A549 (cell line): Measurements from ENCODE around the gene KIZ. TPM values are rescaled to one million over a fixed set of nuclear protein-coding genes. Genes with fewer than 3 reads are reported as not detected.
A peak's percentile ranks its signal among the peaks of the same experiment; 100 is the strongest.

Source experiments
- ATAC-seq, 2 experiments: fragments of 200-7000 bp in 1 of 2; fragments of >200 bp in 1 of 2; cut with Nextera tagmentation in 1 of 2; cut with Tn5 transposase in 1 of 2; 3 replicates each; pipeline versions ENCODE4 v1.8.0 to v1.9.1; 2018 to 2020; ENCODE audit warnings: mild to moderate bottlenecking in 1 of 2, moderate library complexity in 1 of 2
- CTCF ChIA-PET: fragments of 300-600 bp; sonication (Branson Sonifier 250); formaldehyde crosslinking; extraction: SDS; loops from one replicate; lab custom pipeline; 2021; ENCODE audit warnings: antibody characterized with exemption, inconsistent platforms; lab: Yijun Ruan, JAX
- POLR2A ChIA-PET: fragments of 350-600 bp; formaldehyde crosslinking; extraction: SDS; loops from one replicate; lab custom pipeline; 2021; ENCODE audit warnings: antibody characterized with exemption, inconsistent platforms; lab: Yijun Ruan, JAX
- DNase-seq, 2 experiments: peaks; one replicate each; pipeline versions ENCODE4 v3.0.0 to v3.0.0-alpha.2; 2011 to 2016; ENCODE audit warnings: low read depth in 1 of 2, low spot score in 1 of 2
- FAIRE-seq: peaks from 2 replicates; lab custom pipeline; 2011; peaks lifted over from hg19 to GRCh38; lab: Jason Lieb, UNC
- H3K27ac ChIP-seq, 2 experiments: fragments of >200 bp; sonication (Bioruptor Twin); formaldehyde crosslinking; 3 replicates each; pipeline ENCODE4 v1.5.1; 2016 to 2017
- H3K4me1 ChIP-seq: fragments of >200 bp; sonication (Bioruptor Twin); formaldehyde crosslinking; 3 replicates; pipeline ENCODE4 v1.6.1; 2016
- H3K4me2 ChIP-seq: fragments of >200 bp; sonication (Bioruptor Twin); formaldehyde crosslinking; 3 replicates; pipeline ENCODE4 v1.6.1; 2016
- H3K4me3 ChIP-seq: fragments of >200 bp; sonication (Bioruptor Twin); formaldehyde crosslinking; 3 replicates; pipeline ENCODE4 v1.5.1; 2016
- H3K9me3 ChIP-seq: fragments of >200 bp; sonication (Bioruptor Twin); formaldehyde crosslinking; 3 replicates; pipeline ENCODE4 v1.6.1; 2016
- BHLHE40 ChIP-seq: IDR thresholded peaks from 2 replicates; pipeline ENCODE4 v1.6.1; 2012; ENCODE audit warnings: low read depth, low read length, inconsistent platforms
- CBX2 ChIP-seq: fragments of 200-600 bp; sonication (generic); IDR thresholded peaks from 2 replicates; pipeline ENCODE4 v1.6.1; 2016; ENCODE audit warnings: low read depth, mild to moderate bottlenecking, borderline replicate concordance
- CEBPB ChIP-seq, 2 experiments: fragments of >200 bp in 1 of 2; sonication (Bioruptor Twin) in 1 of 2; formaldehyde crosslinking in 1 of 2; IDR thresholded peaks; 2 replicates each; pipeline ENCODE4 v1.6.1; 2012 to 2016
- CHD2 ChIP-seq: fragments of 150-350 bp; IDR thresholded peaks from 2 replicates; pipeline ENCODE4 v1.6.1; 2014; ENCODE audit warnings: low read length; ENCODE audit not compliant: partially characterized antibody
- EHMT2 ChIP-seq: fragments of 200-600 bp; sonication (generic); IDR thresholded peaks from 2 replicates; pipeline ENCODE4 v1.6.1; 2016; ENCODE audit warnings: antibody characterized with exemption, low read depth, mild to moderate bottlenecking, moderate library complexity
- HOXB5 ChIP-seq: fragments of 250-450 bp; sonication (Bioruptor Pico); IDR thresholded peaks from 2 replicates; pipeline ENCODE4 v1.5.0; 2020; ENCODE audit warnings: mild to moderate bottlenecking, moderate library complexity
- JUN ChIP-seq, 2 experiments: fragments of >200 bp; sonication (Bioruptor Twin); formaldehyde crosslinking; IDR thresholded peaks; 2 replicates in 1 of 2; 3 replicates in 1 of 2; pipeline ENCODE4 v1.6.1; 2016 to 2017
- NPAS2 ChIP-seq: fragments of 250-450 bp; sonication (Bioruptor Pico); IDR thresholded peaks from 2 replicates; pipeline ENCODE4 v1.8.0; 2022; ENCODE audit warnings: mild to moderate bottlenecking, moderate library complexity, borderline replicate concordance
- ZSCAN20 ChIP-seq: fragments of 250-450 bp; sonication (Bioruptor Pico); IDR thresholded peaks from 2 replicates; pipeline ENCODE4 v1.8.0; 2022; ENCODE audit warnings: mild to moderate bottlenecking, moderate library complexity
- WGBS: methylation state at CpG from one replicate; pipeline ENCODE4 v1.1.6; 2017; ENCODE audit errors: missing lambda C conversion rate; 5-methylcytosine and 5-hydroxymethylcytosine counted together
- polyA plus RNA-seq, 4 experiments: library from polyadenylated mRNA; depleted of rRNA in 3 of 4; stranded (reverse); fragments of >200 nt; fragmentation: RNase III in 1 of 4; extraction: RNeasy Plus Mini Kit Qiagen cat#74134 plus additional on column Dnase treatment in 1 of 4; gene quantifications; 2 replicates in 3 of 4; 3 replicates in 1 of 4; pipeline ENCODE4 v1.2.3, GENCODE V29; 2011 to 2017
- TF ChIP-seq, protein P1 (sequence below): fragments of 250-450 bp; sonication (Bioruptor Pico); IDR thresholded peaks from 2 replicates; pipeline ENCODE4 v1.5.0; 2021; ENCODE audit warnings: mild to moderate bottlenecking, moderate library complexity, borderline replicate concordance
- TF ChIP-seq, protein P2 (sequence below): fragments of 450-650 bp; IDR thresholded peaks from 2 replicates; pipeline ENCODE4 v1.6.1; 2014; ENCODE audit warnings: antibody characterized with exemption
- TF ChIP-seq, protein P3 (sequence below): fragments of >200 bp; sonication (Bioruptor Twin); formaldehyde crosslinking; IDR thresholded peaks from 3 replicates; pipeline ENCODE4 v1.5.1; 2016
- TF ChIP-seq, protein P4 (sequence below): IDR thresholded peaks from 2 replicates; pipeline ENCODE4 v1.6.1; 2012

The KIZ gene
- polyA plus RNA-seq, 2 of the 4 experiments (the other 2 are of a cell fraction), result 6.3 to 19.1 TPM

DNA sequence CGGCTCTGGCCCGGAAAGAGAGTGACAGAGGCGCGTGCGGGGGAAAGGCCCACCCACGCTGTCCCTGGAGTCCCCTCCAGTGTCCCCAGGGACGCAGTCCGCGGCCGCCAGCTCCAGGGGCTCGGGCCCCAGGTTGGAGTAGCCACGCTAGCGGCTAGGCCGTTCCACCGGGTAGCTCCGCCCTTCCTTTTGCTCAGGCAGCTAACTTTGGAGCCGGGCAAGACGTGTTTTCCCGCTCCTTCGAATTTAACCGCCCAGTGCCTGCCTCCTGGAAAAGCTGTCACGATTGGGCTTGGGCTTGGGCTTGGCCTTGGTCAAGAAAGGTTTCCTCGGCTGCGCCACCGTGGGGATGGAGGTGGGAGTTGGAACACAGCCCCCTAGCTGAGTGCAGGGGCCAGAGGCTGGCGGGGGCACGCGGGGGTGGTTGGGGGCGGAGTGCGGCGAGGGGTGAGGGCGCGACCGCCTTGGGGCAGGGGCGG, 24.4 kb upstream of the KIZ start:
- ChIA-PET CTCF (interaction anchor here (1.5 kb wide), 1 partner anchor 134 kb away, joined by 5 read pairs; no protein-coding TSS in a partner anchor), POLR2A (no interaction called here)
- DNase-seq (no peak), FAIRE-seq (no peak), ATAC-seq (no peak)
- H3K4me2 ChIP-seq, result no peak overlapping the region
- H3K9me3 ChIP-seq, result no peaks in the 10 kb centered on the region
- no peak overlapping the region for H3K4me3 ChIP-seq
- no peak for TF ChIP-seq HOXB5
- no peak for TF ChIP-seq CBX2
- TF ChIP-seq, protein P1, sequence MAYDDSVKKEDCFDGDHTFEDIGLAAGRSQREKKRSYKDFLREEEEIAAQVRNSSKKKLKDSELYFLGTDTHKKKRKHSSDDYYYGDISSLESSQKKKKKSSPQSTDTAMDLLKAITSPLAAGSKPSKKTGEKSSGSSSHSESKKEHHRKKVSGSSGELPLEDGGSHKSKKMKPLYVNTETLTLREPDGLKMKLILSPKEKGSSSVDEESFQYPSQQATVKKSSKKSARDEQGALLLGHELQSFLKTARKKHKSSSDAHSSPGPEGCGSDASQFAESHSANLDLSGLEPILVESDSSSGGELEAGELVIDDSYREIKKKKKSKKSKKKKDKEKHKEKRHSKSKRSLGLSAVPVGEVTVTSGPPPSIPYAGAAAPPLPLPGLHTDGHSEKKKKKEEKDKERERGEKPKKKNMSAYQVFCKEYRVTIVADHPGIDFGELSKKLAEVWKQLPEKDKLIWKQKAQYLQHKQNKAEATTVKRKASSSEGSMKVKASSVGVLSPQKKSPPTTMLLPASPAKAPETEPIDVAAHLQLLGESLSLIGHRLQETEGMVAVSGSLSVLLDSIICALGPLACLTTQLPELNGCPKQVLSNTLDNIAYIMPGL (CRISPR knock-in tag), result no peak
- TF ChIP-seq JUN (IDR thresholded peaks at IDR 0.05), result no peak
- no peak for TF ChIP-seq CHD2
- TF ChIP-seq, protein P2, sequence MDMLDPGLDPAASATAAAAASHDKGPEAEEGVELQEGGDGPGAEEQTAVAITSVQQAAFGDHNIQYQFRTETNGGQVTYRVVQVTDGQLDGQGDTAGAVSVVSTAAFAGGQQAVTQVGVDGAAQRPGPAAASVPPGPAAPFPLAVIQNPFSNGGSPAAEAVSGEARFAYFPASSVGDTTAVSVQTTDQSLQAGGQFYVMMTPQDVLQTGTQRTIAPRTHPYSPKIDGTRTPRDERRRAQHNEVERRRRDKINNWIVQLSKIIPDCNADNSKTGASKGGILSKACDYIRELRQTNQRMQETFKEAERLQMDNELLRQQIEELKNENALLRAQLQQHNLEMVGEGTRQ, result no peak
- TF ChIP-seq, protein P3, sequence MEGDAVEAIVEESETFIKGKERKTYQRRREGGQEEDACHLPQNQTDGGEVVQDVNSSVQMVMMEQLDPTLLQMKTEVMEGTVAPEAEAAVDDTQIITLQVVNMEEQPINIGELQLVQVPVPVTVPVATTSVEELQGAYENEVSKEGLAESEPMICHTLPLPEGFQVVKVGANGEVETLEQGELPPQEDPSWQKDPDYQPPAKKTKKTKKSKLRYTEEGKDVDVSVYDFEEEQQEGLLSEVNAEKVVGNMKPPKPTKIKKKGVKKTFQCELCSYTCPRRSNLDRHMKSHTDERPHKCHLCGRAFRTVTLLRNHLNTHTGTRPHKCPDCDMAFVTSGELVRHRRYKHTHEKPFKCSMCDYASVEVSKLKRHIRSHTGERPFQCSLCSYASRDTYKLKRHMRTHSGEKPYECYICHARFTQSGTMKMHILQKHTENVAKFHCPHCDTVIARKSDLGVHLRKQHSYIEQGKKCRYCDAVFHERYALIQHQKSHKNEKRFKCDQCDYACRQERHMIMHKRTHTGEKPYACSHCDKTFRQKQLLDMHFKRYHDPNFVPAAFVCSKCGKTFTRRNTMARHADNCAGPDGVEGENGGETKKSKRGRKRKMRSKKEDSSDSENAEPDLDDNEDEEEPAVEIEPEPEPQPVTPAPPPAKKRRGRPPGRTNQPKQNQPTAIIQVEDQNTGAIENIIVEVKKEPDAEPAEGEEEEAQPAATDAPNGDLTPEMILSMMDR, result no peak
- no peak for TF ChIP-seq CEBPB (IDR thresholded peaks at IDR 0.05)
- no peak for TF ChIP-seq BHLHE40
- TF ChIP-seq NPAS2 (CRISPR knock-in tag), result no peak
- TF ChIP-seq EHMT2, result no peak
- H3K27ac ChIP-seq, result no peak overlapping the region
- peaks cover 3% of the 10 kb centered on the region; the same call in 1 of the 3 replicates for H3K4me1 ChIP-seq
- 80% methylated on average over 30 of the region's 35 CpGs for WGBS

DNA sequence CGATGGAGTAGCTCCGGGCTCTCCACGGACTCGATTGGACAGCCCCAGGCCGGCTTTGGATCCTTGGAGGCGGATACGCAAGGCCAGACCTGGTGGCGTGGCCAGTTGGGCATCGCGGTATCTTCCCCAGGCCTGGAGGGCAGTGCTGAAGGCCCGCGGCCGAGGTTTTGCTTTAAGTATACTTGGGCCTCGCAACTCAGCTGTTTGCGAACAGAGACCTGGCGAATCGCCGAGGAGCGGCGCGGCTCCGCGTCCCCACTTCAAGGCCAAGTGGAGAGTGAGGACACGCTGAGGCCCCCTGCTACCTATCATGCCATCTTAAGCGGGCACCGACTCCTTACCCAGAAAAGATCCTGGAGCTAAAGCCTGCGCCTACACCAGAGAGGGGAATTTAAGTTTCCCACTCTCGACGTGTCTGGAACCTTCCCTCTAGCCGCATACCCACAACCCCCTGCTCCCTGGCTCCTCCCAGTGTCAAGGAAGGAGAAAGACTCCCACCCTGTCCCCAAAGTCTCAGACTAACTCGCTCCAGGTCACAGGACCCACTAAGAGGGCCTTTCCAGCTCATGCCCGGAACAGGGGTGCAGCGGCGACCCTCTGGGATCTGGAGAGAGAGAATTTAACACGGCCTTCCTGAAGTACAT, 23.8 kb upstream of the KIZ start:
- TF ChIP-seq, protein P4, sequence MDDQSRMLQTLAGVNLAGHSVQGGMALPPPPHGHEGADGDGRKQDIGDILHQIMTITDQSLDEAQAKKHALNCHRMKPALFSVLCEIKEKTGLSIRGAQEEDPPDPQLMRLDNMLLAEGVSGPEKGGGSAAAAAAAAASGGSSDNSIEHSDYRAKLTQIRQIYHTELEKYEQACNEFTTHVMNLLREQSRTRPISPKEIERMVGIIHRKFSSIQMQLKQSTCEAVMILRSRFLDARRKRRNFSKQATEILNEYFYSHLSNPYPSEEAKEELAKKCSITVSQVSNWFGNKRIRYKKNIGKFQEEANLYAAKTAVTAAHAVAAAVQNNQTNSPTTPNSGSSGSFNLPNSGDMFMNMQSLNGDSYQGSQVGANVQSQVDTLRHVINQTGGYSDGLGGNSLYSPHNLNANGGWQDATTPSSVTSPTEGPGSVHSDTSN, result no peak
- TF ChIP-seq ZSCAN20, result no peak
- TF ChIP-seq, protein P2, result no peak
- peak overlapping the region; percentile 72 for H3K4me2 ChIP-seq
- no peak for DNase-seq
- peak overlapping the region; percentile 27; the same call in 1 of the 3 replicates for H3K4me3 ChIP-seq
- ChIA-PET CTCF (interaction anchor here (1.1 to 1.5 kb wide), 2 partner anchors 134 to 403 kb away, joined by 3 to 5 read pairs; no protein-coding TSS in a partner anchor), POLR2A (no interaction called here)
- peaks cover 3% of the 10 kb centered on the region; the same call in 1 of the 3 replicates for H3K4me1 ChIP-seq
- no peak for FAIRE-seq
- H3K27ac ChIP-seq, result no peak overlapping the region
- ATAC-seq, result peak in 1 of 2 experiments; percentile 9; a peak in 1 of 6 replicates
- no peaks in the 10 kb centered on the region for H3K9me3 ChIP-seq
- WGBS, result 76% methylated on average over 35 of the region's 35 CpGs
